Prostate gland (tissue), 2 donors: ENCODE results near the gene UNC5C.

Experiments used
- POLR2A ChIP-seq: fragments of 450-650 bp; IDR thresholded peaks from one replicate; pipeline ENCODE4 v1.6.1; 2016; ENCODE audit warnings: antibody characterized with exemption, mild to moderate bottlenecking
- POLR2AphosphoS5 ChIP-seq: sonication (generic); formaldehyde crosslinking; IDR thresholded peaks from one replicate; pipeline ENCODE4 v1.6.1; 2017; ENCODE audit warnings: antibody characterized with exemption
- TF ChIP-seq, protein P1 (sequence below), 4 experiments: fragments of 200-600 bp in 2 of 4; fragments of 450-650 bp in 2 of 4; sonication (generic) in 2 of 4; IDR thresholded peaks; 1 replicate in 3 of 4; 2 replicates in 1 of 4; pipeline ENCODE4 v1.5.1; 2016 to 2019; ENCODE audit warnings: antibody characterized with exemption in 4 of 4, mild to moderate bottlenecking in 2 of 4, moderate library complexity in 2 of 4

DNA sequence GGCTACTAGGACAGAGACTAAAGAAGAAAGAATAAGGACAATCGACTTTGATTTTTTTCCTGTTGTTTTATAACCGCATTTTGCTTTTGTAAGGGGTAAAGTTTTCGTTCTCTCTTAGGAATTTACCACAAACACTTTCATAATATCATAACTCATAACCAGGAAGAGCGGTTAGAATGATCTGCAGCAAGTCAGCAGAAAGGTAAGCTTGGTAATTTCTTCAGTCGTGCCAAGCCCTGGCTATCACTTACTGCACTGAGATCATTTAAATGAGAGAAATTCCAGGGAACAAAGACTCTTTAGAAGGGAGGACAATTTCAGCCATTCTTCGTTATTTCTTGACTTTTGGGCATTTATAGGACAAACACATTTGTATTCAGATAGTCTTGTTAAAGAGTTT is 258.1 kb downstream of the UNC5C start:
- TF ChIP-seq, protein P1, sequence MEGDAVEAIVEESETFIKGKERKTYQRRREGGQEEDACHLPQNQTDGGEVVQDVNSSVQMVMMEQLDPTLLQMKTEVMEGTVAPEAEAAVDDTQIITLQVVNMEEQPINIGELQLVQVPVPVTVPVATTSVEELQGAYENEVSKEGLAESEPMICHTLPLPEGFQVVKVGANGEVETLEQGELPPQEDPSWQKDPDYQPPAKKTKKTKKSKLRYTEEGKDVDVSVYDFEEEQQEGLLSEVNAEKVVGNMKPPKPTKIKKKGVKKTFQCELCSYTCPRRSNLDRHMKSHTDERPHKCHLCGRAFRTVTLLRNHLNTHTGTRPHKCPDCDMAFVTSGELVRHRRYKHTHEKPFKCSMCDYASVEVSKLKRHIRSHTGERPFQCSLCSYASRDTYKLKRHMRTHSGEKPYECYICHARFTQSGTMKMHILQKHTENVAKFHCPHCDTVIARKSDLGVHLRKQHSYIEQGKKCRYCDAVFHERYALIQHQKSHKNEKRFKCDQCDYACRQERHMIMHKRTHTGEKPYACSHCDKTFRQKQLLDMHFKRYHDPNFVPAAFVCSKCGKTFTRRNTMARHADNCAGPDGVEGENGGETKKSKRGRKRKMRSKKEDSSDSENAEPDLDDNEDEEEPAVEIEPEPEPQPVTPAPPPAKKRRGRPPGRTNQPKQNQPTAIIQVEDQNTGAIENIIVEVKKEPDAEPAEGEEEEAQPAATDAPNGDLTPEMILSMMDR (IDR thresholded peaks at IDR 0.05): no peak
- TF ChIP-seq POLR2A: no peak
- TF ChIP-seq POLR2AphosphoS5: no peak
